ENCODE results near the gene TSSK3. TPM values are rescaled to one million over a fixed set of nuclear protein-coding genes. Genes with fewer than 3 reads are reported as not detected.
"Not testable (repeated sequence)": the region's sequence is repeated elsewhere in the genome, so short reads cannot be mapped to it uniquely, and the experiment has no call there.

Gene TSSK3
- total and polyA plus RNA-seq, 2 donors = 0.28 to 2.6 TPM

- H3K27me3 ChIP-seq (ENCODE audit: control insufficient read depth in 2 of 2, insufficient read depth in 1 of 2, low read length in 1 of 2) = no peaks in the 10 kb centered on the region
- H3K27ac ChIP-seq (ENCODE audit: low read depth in 1 of 2, low read length in 1 of 2) = no peak overlapping the region
- 87% methylated on average over 3 of the region's 3 CpGs for WGBS
- peaks cover 20 to 32% of the 10 kb centered on the region in 2 donors for H3K36me3 ChIP-seq (ENCODE audit: control insufficient read depth in 2 of 2, insufficient read depth in 2 of 2, low read length in 1 of 2)
- peaks cover 8 to 18% of the 10 kb centered on the region in 2 donors for H3K4me1 ChIP-seq (ENCODE audit: control insufficient read depth in 2 of 2, insufficient read depth in 2 of 2, low read length in 2 of 2)
- H3K9me3 ChIP-seq (ENCODE audit: control insufficient read depth in 2 of 2, insufficient read depth in 1 of 2, low read length in 1 of 2) = no peaks in the 10 kb centered on the region
- no peak overlapping the region for H3K4me3 ChIP-seq (ENCODE audit: low read length in 2 of 2)
- no peak for DNase-seq (ENCODE audit: low read depth in 6 of 9, low spot score in 9 of 9)
Observed at GRCh38 chr1:32392325-32392724, 30.0 kb downstream of the TSSK3 start.

DNA sequence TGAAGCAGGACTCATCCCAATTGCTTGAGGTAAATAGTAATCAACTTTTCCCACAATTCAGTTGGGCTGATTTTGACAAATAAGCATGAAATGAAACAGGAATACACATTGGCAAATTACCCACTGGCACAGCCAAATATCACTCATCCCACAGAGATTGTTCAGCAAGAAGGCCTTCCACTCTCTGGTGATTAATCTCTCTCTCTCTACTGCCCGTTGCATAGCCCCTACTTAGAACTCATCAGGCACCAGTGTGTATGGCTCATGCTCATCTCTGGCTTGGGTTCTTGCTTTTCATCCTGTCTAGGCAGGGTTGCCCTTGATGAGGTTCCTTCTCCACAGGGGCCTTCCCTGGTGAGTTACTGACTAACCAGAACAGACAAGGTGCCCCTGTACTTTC is 30.8 kb downstream of the TSSK3 start:
- WGBS = 89% methylated on average over 1 of the region's 1 CpG
- no peak overlapping the region for H3K27ac ChIP-seq (ENCODE audit: low read depth in 1 of 2, low read length in 1 of 2)
- H3K36me3 ChIP-seq (ENCODE audit: control insufficient read depth in 2 of 2, insufficient read depth in 2 of 2, low read length in 1 of 2) = peaks cover 20 to 27% of the 10 kb centered on the region in 2 donors
- no peaks in the 10 kb centered on the region for H3K9me3 ChIP-seq (ENCODE audit: control insufficient read depth in 2 of 2, insufficient read depth in 1 of 2, low read length in 1 of 2)
- H3K27me3 ChIP-seq (ENCODE audit: control insufficient read depth in 2 of 2, insufficient read depth in 1 of 2, low read length in 1 of 2) = no peaks in the 10 kb centered on the region
- peaks cover 8 to 18% of the 10 kb centered on the region in 2 donors for H3K4me1 ChIP-seq (ENCODE audit: control insufficient read depth in 2 of 2, insufficient read depth in 2 of 2, low read length in 2 of 2)
- H3K4me3 ChIP-seq (ENCODE audit: low read length in 2 of 2) = no peak overlapping the region
- DNase-seq (ENCODE audit: low read depth in 6 of 9, low spot score in 9 of 9) = no peak

- WGBS = 5% methylated on average over 15 of the region's 15 CpGs
- Histone ChIP-seq H3K4me3 (ENCODE audit: low read length in 2 of 2) (peak overlapping the region; percentile 61 to 90), H3K27ac (ENCODE audit: low read depth in 1 of 2, low read length in 1 of 2) (peak overlapping the region; percentile 87 to 88), H3K27me3 (ENCODE audit: control insufficient read depth in 2 of 2, insufficient read depth in 1 of 2, low read length in 1 of 2) (no peaks in the 10 kb centered on the region), H3K36me3 (ENCODE audit: control insufficient read depth in 2 of 2, insufficient read depth in 2 of 2, low read length in 1 of 2) (peaks cover 16 to 24% of the 10 kb centered on the region in 2 donors), H3K4me1 (ENCODE audit: control insufficient read depth in 2 of 2, insufficient read depth in 2 of 2, low read length in 2 of 2) (peaks cover 8 to 18% of the 10 kb centered on the region in 2 donors), H3K9me3 (ENCODE audit: control insufficient read depth in 2 of 2, insufficient read depth in 1 of 2, low read length in 1 of 2) (no peaks in the 10 kb centered on the region)
- DNase-seq (ENCODE audit: low read depth in 6 of 9, low spot score in 9 of 9) = no peak
Observed at GRCh38 chr1:32393832-32394140, 31.4 kb downstream of the TSSK3 start.

DNA sequence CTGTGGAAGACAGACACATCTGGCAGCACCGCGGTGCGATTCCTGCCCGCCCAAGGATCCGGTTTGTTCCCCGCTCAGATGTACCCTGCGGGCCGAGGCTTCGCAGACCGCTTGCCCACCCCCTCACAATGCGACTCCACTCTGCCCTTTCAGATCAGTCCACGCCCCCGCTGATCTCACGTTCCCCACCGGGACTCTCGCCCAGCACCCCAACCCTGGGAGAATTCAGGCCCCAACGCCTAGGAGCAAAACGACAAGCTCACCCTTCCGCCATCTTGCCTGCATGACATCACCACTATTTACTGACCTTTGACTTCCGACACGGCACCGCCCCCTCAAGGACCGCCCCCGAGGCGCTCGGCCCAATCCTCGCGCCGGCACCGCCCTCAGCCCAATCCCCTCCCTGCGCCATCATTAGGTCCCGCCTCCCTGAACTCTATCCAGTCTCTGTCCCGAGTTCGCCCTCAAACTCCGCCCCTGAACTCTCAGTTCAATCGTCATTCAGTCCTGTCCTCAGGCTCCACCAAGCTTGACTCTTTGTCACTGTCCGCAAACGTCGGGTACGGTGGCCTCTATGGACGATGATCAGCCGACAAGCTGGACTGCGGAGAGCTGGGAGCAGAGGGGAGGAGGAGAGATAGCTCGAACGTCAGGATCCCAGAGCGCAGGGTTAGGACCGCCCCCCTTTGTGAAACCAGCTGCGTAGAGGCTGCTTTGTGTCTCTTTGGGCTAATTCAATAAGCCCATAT is 32.0 kb downstream of the TSSK3 start, which contains the start of gene BSDC1:
BSDC1 (minus strand) TSS at position 301 of the 749 bp plus-strand sequence; CDS start at position 274, 27 bp downstream.
- Histone ChIP-seq H3K36me3 (ENCODE audit: control insufficient read depth in 2 of 2, insufficient read depth in 2 of 2, low read length in 1 of 2) (peaks cover 13 to 24% of the 10 kb centered on the region in 2 donors), H3K9me3 (ENCODE audit: control insufficient read depth in 2 of 2, insufficient read depth in 1 of 2, low read length in 1 of 2) (no peaks in the 10 kb centered on the region), H3K27ac (ENCODE audit: low read depth in 1 of 2, low read length in 1 of 2) (peak within 1 kb of the TSS; percentile 91 to 94), H3K4me3 (ENCODE audit: low read length in 2 of 2) (peak within 1 kb of the TSS; percentile 61 to 90), H3K27me3 (ENCODE audit: control insufficient read depth in 2 of 2, insufficient read depth in 1 of 2, low read length in 1 of 2) (no peaks in the 10 kb centered on the region), H3K4me1 (ENCODE audit: control insufficient read depth in 2 of 2, insufficient read depth in 2 of 2, low read length in 2 of 2) (peaks cover 8 to 18% of the 10 kb centered on the region in 2 donors)
- DNase-seq (ENCODE audit: low read depth in 6 of 9, low spot score in 9 of 9) = peak; percentile 92 to 98 (median 95)
- under 1% methylated on average over 48 of the region's 48 CpGs for WGBS

GRCh38 chr1:32394890-32395432 is 32.6 kb downstream of the TSSK3 start:
- H3K9me3 ChIP-seq (ENCODE audit: control insufficient read depth in 2 of 2, insufficient read depth in 1 of 2, low read length in 1 of 2) = no peaks in the 10 kb centered on the region
- H3K36me3 ChIP-seq (ENCODE audit: control insufficient read depth in 2 of 2, insufficient read depth in 2 of 2, low read length in 1 of 2) = peaks cover 7 to 18% of the 10 kb centered on the region in 2 donors
- peak overlapping the region; percentile 61 to 90 for H3K4me3 ChIP-seq (ENCODE audit: low read length in 2 of 2)
- peaks cover 8 to 18% of the 10 kb centered on the region in 2 donors for H3K4me1 ChIP-seq (ENCODE audit: control insufficient read depth in 2 of 2, insufficient read depth in 2 of 2, low read length in 2 of 2)
- H3K27ac ChIP-seq (ENCODE audit: low read depth in 1 of 2, low read length in 1 of 2) = peak overlapping the region; percentile 91 to 94
- H3K27me3 ChIP-seq (ENCODE audit: control insufficient read depth in 2 of 2, insufficient read depth in 1 of 2, low read length in 1 of 2) = no peaks in the 10 kb centered on the region
- DNase-seq (ENCODE audit: low read depth in 6 of 9, low spot score in 9 of 9) = no peak
- WGBS = 2% methylated on average over 14 of the region's 14 CpGs

GRCh38 chr1:32396524-32396923 is 34.2 kb downstream of the TSSK3 start:
- not testable (repeated sequence) for H3K9me3 ChIP-seq (ENCODE audit: control insufficient read depth in 2 of 2, insufficient read depth in 1 of 2, low read length in 1 of 2); H3K36me3 ChIP-seq (ENCODE audit: control insufficient read depth in 2 of 2, insufficient read depth in 2 of 2, low read length in 1 of 2); DNase-seq (ENCODE audit: low read depth in 6 of 9, low spot score in 9 of 9); H3K27me3 ChIP-seq (ENCODE audit: control insufficient read depth in 2 of 2, insufficient read depth in 1 of 2, low read length in 1 of 2); H3K27ac ChIP-seq (ENCODE audit: low read depth in 1 of 2, low read length in 1 of 2); H3K4me3 ChIP-seq (ENCODE audit: low read length in 2 of 2)
- H3K4me1 ChIP-seq (ENCODE audit: control insufficient read depth in 2 of 2, insufficient read depth in 2 of 2, low read length in 2 of 2) = peaks cover 10 to 22% of the 10 kb centered on the region in 2 donors
- WGBS = 98% methylated on average over 5 of the region's 5 CpGs

DNA sequence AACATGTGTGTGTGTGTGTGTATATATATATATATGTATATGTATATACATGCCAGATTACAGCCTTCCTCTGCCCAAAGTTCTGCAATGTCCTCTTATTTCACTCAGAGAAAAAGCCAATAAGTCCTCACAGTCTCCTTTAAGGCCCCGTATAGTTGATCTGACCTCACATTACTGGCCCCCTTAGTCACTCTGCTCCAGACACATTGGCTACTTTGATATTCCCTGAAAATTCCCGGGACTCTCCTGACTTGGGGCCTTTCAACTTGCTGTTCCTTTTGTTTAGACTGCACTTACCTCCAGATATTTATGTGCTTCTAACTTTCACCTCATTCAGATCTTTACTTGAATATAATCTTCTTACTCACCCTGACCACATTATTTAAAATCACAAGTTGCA is 36.1 kb downstream of the TSSK3 start:
- DNase-seq (ENCODE audit: low read depth in 6 of 9, low spot score in 9 of 9) = no peak
- 91% methylated on average over 2 of the region's 2 CpGs for WGBS
- H3K27me3 ChIP-seq (ENCODE audit: control insufficient read depth in 2 of 2, insufficient read depth in 1 of 2, low read length in 1 of 2) = no peaks in the 10 kb centered on the region
- H3K27ac ChIP-seq (ENCODE audit: low read depth in 1 of 2, low read length in 1 of 2) = no peak overlapping the region
- no peaks in the 10 kb centered on the region for H3K36me3 ChIP-seq (ENCODE audit: control insufficient read depth in 2 of 2, insufficient read depth in 2 of 2, low read length in 1 of 2)
- peaks cover 7 to 15% of the 10 kb centered on the region in 2 donors for H3K4me1 ChIP-seq (ENCODE audit: control insufficient read depth in 2 of 2, insufficient read depth in 2 of 2, low read length in 2 of 2)
- H3K4me3 ChIP-seq (ENCODE audit: low read length in 2 of 2) = no peak overlapping the region
- H3K9me3 ChIP-seq (ENCODE audit: control insufficient read depth in 2 of 2, insufficient read depth in 1 of 2, low read length in 1 of 2) = no peaks in the 10 kb centered on the region

- no peak overlapping the region for H3K27ac ChIP-seq (ENCODE audit: low read depth in 1 of 2, low read length in 1 of 2)
- WGBS = 93% methylated on average over 4 of the region's 4 CpGs
- H3K27me3 ChIP-seq (ENCODE audit: control insufficient read depth in 2 of 2, insufficient read depth in 1 of 2, low read length in 1 of 2) = no peaks in the 10 kb centered on the region
- H3K4me3 ChIP-seq (ENCODE audit: low read length in 2 of 2) = no peak overlapping the region
- H3K36me3 ChIP-seq (ENCODE audit: control insufficient read depth in 2 of 2, insufficient read depth in 2 of 2, low read length in 1 of 2) = no peaks in the 10 kb centered on the region
- H3K4me1 ChIP-seq (ENCODE audit: control insufficient read depth in 2 of 2, insufficient read depth in 2 of 2, low read length in 2 of 2) = peaks cover 5 to 8% of the 10 kb centered on the region in 2 donors
- no peaks in the 10 kb centered on the region for H3K9me3 ChIP-seq (ENCODE audit: control insufficient read depth in 2 of 2, insufficient read depth in 1 of 2, low read length in 1 of 2)
- no peak for DNase-seq (ENCODE audit: low read depth in 6 of 9, low spot score in 9 of 9)
Observed at GRCh38 chr1:32399843-32400242, 37.5 kb downstream of the TSSK3 start.

DNA sequence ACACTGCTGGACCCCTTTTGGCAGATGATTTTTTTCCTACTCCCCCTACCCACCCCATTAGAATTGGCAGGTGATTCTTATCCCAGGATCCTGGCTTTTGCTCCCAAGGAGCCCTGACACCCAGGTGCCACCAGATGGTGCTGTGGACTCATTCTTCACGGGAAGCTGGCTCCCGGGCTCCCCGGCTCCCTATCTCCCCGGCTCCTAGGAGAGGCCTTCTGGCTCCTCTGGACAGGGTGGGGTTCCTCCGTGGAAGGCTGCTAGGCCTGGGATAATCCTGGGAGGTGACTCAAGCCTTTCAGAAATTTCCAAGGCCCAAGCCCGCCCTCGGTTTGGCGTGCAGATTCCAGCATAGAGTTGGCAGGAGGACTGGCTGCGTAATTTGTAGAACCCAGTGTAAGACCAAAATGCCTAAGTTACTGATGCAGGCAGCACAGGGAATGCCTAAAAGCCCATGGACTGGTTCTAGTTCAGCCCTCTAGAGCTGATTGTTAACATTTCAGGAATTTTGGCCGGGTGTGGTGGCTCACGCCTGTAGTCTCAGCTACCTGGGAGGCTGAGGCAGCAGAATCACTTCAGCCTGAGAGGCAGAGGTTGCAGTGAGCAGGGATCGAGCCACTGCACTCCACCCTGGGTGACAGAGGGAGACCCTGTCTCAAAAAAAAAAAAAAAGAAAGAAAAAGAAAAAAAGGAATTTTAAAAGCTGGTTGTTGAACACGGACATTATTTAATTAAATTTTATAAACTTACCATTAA is 38.7 kb downstream of the TSSK3 start:
- Histone ChIP-seq H3K36me3 (ENCODE audit: control insufficient read depth in 2 of 2, insufficient read depth in 2 of 2, low read length in 1 of 2) (no peaks in the 10 kb centered on the region), H3K4me3 (ENCODE audit: low read length in 2 of 2) (no peak overlapping the region), H3K27me3 (ENCODE audit: control insufficient read depth in 2 of 2, insufficient read depth in 1 of 2, low read length in 1 of 2) (no peaks in the 10 kb centered on the region), H3K4me1 (ENCODE audit: control insufficient read depth in 2 of 2, insufficient read depth in 2 of 2, low read length in 2 of 2) (peaks cover 2 to 4% of the 10 kb centered on the region in 2 donors), H3K27ac (ENCODE audit: low read depth in 1 of 2, low read length in 1 of 2) (no peak overlapping the region), H3K9me3 (ENCODE audit: control insufficient read depth in 2 of 2, insufficient read depth in 1 of 2, low read length in 1 of 2) (no peaks in the 10 kb centered on the region)
- DNase-seq (ENCODE audit: low read depth in 6 of 9, low spot score in 9 of 9) = peak in 6 of 9 donors; percentile 27 to 62 (median 42)
- 53% methylated on average over 13 of the region's 13 CpGs for WGBS

All from thymus (tissue), 11 donors.